Glomerular visceral epithelial cell (primary cell): Measurements from ENCODE around the gene DHRS12.

Experiments
- DNase-seq: peaks from one replicate; pipeline ENCODE4 v3.0.0-alpha.2; 2016; ENCODE audit errors: extremely low spot score

Gene DHRS12

DNA sequence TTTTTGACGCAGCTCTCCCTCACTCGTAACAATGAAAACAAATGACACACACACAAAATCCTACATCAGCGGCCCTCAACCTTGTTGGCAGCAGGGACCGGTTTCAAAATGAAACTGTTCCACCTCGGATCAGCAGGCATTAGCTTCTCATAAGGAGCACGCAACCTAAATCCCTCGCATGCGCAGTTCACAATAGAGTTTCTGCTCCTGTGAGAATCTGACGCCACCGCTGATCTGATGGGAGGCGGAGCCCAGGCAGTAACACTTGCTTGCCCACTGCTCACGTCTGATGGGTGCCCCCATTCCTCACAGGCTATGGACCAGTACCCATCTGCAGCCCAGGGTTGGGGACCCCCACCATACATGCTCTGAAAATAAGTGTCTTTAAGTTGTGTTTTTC is 43.4 kb downstream of the DHRS12 start:
- DNase-seq, result no peak

DNA sequence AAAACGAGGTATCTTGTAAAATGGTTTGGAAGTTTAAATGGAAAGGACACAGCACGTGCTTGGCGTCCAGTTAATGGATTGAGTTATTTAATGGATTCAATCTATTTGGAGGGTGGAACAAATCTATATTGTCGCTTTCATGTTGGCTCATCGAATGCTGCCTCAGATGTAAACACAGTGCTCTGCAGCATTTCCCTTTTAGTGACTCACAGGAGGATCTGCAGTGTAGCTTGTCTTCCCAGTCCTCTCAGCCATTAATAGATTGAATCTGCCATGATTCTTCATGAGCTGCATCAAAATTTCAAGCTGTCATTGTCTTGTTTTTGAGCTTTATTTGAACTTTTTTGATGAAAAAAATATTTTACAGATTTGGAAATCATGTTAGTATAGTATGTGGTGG is 44.7 kb downstream of the DHRS12 start:
- DNase-seq, result no peak

DNA sequence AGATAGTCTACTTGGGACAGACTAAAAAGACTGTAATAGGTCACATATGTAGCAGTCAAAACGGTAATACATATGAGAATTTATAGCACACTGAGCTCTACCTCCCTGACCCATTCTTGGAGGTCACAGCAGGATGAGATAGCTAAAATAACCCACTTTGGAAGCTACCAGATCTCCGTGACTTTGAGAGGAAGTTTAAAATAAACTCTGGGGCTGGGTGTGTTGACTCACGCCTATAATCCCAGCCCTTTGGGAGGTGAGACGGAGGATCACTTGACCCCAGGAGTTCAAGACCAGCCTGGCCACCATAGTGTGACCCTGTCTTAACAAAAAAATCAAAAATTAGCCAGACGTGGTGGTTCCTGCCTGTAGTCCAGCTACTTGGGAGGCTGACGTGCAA is 45.3 kb downstream of the DHRS12 start:
- DNase-seq, result no peak

DNA sequence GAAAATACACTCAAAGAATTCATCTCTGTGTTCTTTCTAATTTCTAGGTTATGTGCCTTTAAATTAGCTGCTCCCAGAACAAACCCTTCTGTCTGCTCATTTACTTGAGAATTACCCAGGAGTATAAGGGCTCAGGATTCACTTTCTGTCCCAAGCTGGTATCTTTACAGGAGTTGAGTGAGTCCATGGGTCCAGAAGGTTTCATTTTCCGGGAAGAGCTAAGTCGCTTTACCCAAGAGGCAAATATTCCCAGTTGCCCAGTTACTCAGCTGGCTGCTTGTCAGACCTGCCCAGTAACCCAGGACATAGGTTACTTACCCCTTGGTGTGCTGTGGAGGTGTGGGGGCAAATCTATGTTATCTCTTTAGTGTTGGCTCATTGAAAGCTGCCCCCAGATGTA is 47.3 kb downstream of the DHRS12 start:
- no peak for DNase-seq

DNA sequence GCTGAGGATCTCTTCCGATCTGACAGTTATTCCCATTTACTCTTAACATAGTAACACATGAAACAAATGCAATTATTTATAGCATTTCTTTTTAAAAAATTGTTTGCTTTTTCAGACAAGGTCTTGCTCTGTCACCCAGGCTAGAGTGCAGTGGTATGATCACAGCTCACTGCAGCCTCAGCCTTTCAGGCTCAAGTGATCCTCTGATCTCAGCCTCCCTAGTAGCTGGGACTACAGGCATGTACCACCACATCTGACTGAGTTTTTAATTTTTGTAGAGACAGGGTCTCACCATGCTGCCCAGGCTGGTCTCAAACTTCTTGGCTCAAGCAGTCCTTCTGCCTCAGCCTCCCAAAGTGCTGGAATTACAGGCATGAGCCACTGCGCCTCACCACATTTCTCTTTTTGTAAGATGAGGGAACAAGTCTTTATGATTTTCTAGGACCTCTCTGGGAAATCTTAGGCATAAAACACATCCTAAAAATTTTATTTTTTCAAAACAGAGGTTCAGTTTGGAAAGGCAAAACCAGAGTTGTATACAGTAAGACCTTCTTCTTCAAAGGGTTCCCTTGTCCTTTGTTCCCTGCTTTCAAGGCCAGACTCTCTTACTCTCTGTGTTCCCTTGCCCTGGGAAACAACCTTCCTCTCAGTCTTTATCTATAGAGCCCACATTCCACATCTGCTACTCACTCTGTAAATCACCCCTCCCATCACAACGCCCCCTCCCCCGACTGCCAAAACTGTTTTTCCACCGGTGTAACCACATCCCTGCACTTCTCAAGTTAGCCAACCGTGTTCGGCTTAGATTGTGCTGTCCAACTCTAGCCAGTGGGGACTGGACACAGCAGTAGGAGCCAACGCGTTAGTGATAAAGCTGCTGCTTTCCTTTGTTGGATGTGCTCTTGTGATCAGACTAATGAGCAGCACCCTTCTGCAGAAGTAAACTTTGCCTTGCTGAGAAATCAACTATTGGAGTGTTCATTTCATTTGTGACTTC is 56.2 kb downstream of the DHRS12 start:
- no peak for DNase-seq

DNA sequence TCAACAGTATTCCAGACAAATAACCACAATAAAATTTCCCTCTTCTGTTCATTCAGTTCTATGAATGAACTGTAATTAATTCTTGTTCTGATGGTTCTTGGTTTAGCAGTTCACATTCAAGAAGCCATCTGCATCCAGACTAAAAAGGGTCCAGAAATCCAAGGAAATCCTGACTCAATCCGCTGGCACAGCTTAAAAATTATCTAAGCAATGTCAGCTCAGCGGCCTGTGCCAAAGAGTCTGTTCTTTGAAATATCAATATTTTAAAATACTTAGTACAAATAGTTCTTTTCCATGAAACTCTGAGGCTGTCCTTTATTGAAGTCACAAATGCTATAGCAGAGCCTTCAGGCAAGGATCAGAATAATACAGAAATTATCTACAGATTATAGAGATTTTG is 57.2 kb downstream of the DHRS12 start:
- no peak for DNase-seq

DNA sequence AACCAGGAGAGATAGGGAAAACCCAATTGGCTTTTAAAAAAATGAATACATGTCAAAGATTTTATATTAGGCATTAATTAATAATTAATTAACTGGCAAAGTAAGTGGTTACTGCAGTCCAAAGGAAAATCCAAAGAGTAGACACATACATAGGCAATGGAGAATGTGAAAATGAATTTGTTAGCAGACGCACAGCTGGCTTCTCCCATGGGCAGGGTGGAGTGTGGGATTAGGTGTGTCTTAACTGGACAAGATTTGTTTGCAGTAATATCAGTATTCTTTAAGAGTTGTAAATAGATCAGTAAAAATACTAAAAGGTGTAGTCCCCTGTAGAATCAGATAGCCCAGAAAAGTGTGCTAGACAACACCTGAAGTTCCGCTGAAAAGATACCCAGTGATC is 58.7 kb downstream of the DHRS12 start:
- DNase-seq, result no peak

DNA sequence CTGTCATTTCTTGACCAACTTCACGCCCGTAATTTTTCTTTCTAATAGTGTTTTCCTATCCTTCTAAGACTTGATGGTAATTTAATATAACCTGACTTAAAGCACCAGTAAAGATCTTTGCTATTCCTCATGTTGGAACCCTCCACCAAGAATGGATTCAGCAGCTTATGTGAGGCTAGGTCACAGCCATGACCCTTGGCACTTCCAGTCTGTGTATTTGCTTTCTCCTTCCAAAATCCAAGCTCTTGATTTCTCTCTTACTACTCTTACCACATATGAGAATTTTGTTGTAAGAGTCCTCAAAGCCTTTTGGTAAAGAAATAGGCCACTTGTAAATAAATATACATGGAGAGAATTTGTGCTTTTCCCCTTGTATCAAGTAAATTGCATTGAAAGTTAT is 61.4 kb downstream of the DHRS12 start:
- DNase-seq, result no peak

DNA sequence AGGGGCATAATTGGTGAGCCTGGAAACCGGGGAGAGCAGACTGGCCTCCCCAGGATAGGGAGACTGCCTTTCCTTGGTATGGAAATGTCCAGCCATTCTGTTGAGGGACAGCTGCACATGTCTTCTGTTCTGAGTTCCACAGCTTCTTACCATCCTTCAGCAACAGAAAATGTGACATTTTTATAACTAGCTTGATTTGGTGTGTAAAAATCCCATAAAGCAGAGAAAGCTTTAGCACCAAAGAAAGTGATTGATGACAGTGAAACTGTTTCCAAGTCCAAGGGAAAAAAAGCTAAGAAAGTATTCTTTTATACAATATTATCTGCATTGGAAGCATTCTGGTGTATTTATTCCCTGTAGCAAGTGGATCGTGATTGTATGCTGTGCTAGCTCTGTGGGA is 61.9 kb downstream of the DHRS12 start:
- DNase-seq, result no peak

DNA sequence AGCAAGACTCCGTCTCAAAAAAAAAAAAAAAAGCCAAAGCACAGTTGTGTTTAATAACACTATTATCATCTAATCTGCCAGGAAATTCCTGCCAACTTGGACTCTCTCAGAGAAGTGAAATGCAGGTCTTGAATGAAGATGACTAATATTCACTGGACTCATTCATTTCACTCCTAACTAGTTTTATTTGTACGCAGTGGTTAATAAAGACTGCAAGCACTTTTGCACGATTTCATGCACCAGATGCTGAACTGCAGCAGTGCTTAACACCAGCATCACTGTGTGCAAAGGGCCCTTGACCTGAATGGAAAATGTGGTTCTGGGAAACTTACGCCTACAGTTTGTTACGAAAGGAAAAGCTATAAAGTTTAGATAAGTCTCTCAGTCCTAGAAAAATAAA is 63.3 kb downstream of the DHRS12 start:
- no peak for DNase-seq

DNA sequence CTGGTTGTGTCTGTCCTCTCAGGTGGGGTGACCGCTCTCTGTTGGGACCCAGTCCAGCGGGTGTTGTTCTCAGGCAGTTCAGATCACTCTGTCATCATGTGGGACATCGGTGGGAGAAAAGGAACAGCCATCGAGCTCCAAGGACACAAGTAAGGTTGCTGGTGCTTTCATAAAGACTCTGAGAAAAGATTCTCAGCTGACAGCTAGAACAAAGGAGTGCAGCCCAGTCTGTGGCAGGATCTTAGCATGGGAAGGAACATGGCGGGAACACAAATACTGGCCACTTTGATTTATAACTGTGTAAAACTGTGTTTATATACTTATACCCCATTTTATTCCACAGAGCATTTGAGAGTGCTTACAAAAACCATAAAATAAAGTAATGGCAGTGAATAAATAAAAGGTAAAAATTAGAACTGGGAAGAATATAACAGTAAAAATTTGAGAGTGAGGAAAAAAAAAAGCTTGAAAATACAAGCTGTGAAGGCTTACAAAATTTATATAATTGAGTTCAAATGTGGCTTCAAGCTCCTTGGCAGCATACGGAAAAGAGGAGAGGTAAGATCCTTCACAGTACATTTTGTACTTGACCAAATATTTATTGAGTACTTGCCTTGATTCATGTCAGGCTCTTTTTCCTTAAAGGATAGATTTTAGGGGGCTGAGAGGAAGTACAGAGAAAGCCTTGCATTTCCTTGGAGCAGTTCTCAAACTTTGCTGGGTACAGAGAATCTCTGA is 64.8 kb downstream of the DHRS12 start:
- no peak for DNase-seq

DNA sequence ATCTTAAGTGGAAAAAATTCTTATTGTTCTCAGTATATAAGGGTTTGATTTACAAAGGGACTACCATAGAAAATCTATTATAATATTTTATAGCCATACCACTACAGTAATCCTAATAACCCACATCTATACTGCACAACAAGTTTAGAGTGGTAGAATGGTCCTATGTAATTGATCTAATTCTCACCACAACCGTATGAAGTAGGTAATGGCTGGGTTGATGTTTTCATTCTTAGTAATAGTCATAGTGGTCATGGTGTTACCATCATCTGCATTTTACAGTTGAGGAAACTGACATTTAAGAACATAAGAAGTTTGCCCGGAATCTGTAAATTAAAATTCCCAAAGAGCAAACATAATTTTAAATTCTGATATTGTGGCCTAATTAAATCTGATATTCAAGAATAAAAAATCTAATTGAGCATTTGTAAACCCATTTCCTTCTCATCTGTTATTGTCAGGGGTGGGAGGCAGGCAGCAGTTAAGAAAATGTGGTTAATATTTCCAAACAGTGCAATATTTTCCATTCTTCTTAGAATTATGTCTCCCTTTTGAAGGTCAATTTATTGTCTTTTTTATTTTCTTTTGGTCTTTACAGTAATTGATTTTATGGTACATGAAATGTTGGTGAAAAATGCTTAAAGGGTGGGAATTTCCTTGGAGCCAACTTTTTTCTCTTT is 65.6 kb downstream of the DHRS12 start:
- DNase-seq, result no peak

DNA sequence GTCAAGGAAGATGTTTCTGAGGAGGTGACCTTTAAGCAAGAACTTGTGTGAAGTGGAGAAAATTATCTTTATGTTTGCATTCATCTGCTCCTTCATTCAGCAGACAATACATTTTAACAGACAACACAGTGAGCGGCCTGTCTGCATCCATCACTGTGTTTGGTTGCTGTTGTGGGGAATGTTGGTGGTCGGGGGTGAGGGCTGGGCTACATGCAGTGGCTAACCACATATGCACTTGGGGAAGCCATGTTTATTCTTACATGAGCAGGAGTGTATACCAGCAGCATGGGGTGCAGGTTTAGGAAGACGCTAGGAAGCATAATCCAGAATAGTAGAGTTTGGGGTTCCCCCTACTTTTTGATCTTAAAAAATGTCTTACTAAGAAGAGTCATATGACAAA is 66.4 kb downstream of the DHRS12 start:
- no peak for DNase-seq

DNA sequence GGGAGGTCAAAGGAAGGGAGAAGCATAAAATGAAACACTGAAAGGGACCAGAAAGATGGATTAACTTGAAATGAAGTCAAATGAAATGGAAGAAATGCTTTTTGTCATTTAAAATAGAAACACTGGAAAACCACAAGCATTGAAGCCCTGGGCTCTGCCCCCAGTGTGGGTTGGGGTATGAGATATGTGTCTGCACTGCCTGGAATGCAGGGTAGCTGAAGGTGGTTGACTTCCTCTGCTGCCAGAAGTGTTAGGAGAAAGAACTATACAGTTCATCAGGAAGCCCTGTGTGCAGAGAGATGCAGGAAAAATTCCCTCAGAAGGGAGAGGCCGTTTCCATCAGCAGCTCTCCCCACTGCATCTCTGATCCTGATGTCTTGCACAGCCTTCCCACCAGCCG is 69.2 kb downstream of the DHRS12 start:
- DNase-seq, result peak; percentile 42

DNA sequence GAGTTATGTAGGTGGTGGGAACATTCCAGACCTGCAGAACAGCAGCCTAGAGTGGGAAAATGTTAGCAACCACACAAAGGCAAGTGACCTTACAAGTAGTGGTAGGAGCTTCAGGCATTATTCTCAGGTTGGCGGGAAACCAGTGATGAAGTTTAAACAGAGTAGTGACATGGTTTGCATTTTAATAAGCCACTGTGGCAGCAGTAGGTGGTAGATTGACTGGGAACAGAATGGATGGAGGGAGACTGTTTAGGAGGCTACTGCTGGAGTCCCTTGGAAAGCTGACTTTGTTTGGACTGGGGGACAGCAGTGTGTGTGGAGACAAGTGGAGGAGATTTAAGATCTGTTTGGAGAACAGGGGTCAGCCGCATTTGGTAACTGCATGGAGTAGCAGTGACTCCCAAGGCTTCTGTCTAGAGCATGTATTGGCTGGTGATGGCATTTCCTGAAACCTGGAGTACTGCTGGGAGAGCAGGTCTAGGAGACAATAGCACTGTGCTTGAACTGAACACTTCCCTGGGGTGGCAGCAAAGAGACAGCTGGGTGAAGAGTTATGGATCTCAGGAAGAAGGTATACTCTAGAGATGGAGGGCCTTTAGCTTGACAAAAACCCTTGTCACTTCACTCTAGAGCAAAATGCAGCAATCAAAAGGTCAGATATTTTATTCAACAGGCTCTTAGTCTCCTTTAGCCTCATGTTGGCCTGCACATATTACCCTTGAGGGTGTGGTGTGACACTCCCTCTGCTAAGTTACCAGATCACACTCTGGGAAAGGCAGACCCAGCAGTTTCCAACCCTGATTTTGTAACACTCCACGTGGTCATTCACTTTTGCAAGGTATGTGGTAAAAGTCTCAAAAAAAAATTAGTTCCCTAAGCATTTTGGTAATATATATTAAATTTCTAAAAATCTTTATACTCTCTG is 70.3 kb downstream of the DHRS12 start:
- DNase-seq, result no peak

DNA sequence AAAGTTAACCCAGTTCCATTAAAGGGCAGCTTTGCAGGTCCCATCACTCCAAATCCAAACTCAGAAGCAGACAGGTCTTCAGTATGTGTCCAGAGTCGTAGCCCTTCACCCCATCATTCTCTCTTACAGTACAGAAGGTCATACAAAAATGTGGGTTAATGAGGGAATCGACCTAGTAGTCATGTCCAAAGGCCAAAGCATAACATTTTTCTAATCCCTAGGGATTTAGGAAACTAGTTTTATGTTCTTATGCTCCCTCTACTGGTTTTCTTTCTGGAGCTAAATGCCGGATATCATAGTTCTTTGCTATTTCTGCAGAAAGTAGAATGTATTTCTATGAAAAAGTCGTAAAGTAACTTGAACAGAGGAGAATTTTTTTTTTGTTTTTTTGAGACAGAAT is 72.2 kb downstream of the DHRS12 start:
- no peak for DNase-seq

DNA sequence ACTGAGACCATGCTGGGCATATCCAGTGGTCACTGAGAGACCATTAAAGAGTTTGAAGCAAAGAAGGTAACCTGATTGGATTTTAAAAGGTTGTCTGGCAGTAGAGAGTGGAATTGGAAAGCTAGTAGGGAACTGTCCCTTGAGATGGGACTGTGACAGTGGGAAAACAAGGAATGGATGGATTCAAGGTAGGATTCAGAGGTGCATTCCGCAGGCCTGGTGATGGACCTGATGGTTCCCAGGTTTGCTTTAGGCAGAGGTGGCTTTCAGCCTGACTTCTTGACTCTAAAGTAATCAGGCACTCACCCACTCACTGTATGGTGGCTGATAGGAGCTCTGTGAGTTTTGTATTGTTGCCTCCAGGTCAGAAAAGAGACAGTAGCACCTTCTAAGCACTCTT is 73.0 kb downstream of the DHRS12 start:
- no peak for DNase-seq

DNA sequence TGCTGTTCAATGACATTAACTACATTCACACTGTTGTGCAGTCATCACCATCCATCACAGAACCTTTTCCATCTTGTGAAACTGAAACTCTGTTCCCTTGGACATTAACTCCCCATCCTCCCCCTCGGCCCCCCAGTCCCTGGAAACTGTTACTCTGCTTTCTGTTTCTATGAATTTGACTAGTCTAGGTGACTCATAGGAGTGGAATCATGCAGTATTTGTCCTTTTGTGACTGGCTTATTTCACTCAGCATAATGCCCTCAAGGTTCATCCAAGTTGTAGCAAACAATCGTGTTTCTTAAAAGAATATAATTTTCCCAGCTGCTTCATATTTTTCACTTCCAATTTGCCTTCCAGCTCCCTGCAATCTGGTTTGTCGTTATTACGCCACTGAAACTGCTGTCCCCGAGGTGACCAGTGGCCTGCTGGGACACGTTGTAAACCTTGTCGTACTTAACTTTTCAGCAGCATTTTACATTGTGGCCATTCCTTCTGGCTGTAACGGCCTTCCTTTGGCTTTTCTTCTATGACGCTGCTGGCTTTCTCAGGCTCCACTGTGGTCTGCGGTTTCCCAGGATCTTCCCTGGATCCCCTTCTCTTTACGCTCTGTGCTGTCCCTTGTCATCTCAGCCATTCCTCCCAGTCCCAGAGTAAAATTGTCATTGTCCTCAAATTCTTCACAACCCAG is 74.0 kb downstream of the DHRS12 start:
- DNase-seq, result peak; percentile 61

DNA sequence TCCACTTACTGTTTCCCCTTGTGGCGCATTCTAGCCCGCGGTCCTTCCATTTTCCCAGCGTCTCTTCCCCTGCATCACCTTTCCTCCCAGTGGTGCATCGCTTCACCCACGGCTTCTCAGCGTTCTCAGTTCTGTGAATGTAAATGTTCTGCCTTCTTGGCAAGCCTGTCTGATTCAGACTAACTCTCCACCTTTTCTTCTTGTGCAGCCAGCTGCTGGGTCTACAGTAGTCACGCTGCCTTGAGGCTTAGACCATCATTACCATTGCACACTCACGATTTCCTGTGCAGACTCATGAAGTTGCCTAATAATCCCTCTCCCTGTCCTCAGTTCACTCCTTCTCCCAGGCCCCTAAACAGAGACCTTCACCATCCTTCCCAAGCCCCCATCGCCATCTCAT is 75.0 kb downstream of the DHRS12 start:
- DNase-seq, result no peak

DNA sequence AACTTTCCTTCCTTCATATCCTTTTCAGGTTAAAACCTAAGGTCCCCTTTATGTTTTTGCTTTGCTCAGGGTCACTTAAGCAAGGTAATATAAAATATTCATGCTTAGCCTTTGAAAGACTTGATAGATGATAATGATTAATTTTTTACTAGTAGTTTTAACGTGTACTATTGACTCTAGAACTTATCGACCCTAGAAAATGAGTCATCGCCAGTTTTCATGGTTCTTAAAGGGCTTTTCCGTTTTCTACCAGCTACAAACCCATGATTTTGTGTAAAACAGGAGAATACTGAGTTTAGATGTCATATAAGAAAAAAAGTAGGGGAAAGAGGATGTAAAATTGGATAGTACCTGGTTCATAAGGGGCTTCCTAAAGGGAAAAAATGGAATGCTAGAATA is 75.7 kb downstream of the DHRS12 start:
- no peak for DNase-seq
